Hematopoietic multipotent progenitor cell treated with erythropoietin and hydrocortisone succinate and interleukin-3 and kit ligand, for 17 days (in vitro differentiated cells): Measurements from ENCODE around the gene MOGAT3.
A peak's percentile ranks its signal among the peaks of the same experiment; 100 is the strongest.

Experiments
- DNase-seq: peaks from one replicate; pipeline ENCODE4 v3.0.0-alpha.2; 2015; ENCODE audit warnings: low spot score

Gene MOGAT3

GRCh38 chr7:101172005-101172853 is 28.6 kb downstream of the MOGAT3 start:
- DNase-seq, result no peak

- no peak for DNase-seq
Measured at GRCh38 chr7:101171442-101171837, 29.4 kb downstream of the MOGAT3 start.

- DNase-seq, result no peak
Measured at GRCh38 chr7:101170617-101171441, 30.0 kb downstream of the MOGAT3 start.

- DNase-seq, result peak; percentile 66
Measured at GRCh38 chr7:101169838-101170551, 30.8 kb downstream of the MOGAT3 start.

- DNase-seq, result no peak
Measured at GRCh38 chr7:101169110-101169837, 31.6 kb downstream of the MOGAT3 start.

- no peak for DNase-seq
Measured at GRCh38 chr7:101168412-101169049, 32.3 kb downstream of the MOGAT3 start.

GRCh38 chr7:101167645-101168411 is 33.0 kb downstream of the MOGAT3 start:
- DNase-seq, result no peak

GRCh38 chr7:101166909-101167644 is 33.8 kb downstream of the MOGAT3 start:
- DNase-seq, result no peak

- no peak for DNase-seq
Measured at GRCh38 chr7:101166648-101166908, 34.3 kb downstream of the MOGAT3 start.

- no peak for DNase-seq
Measured at GRCh38 chr7:101165958-101166647, 34.7 kb downstream of the MOGAT3 start.

GRCh38 chr7:101165075-101165957 is 35.5 kb downstream of the MOGAT3 start, which contains the start of gene VGF:
Gene VGF (minus strand): TSS chr7:101165569. CDS start chr7:101164843, 726 bp downstream.
- DNase-seq, result peak; percentile 86

- no peak for DNase-seq
Measured at GRCh38 chr7:101164071-101164840, 36.6 kb downstream of the MOGAT3 start.

GRCh38 chr7:101163279-101164070 is 37.4 kb downstream of the MOGAT3 start:
- DNase-seq, result no peak

- no peak for DNase-seq
Measured at GRCh38 chr7:101162551-101163278, 38.1 kb downstream of the MOGAT3 start.

GRCh38 chr7:101161692-101162471 is 39.0 kb downstream of the MOGAT3 start:
- no peak for DNase-seq
